T-helper 2 cell treated with Interferon-gamma antibody and Interleukin-4, amounts not matched to agents 5 μg/mL and 100 μg/mL, for 36 hours (primary cell): Measurements from ENCODE around the gene ACSM3.
"Not testable (repeated sequence)": the region's sequence is repeated elsewhere in the genome, so short reads cannot be mapped to it uniquely, and the experiment has no call there.

Experiments
- DNase-seq: peaks from one replicate; pipeline ENCODE4 v3.0.0; 2021; ENCODE audit warnings: low spot score
- H3K27ac Mint-ChIP-seq: one replicate; pipeline ENCODE4 v1.8.0; 2021; ENCODE audit warnings: mild to moderate bottlenecking, mixed read lengths
- H3K27me3 Mint-ChIP-seq: one replicate; pipeline ENCODE4 v1.8.0; 2021; ENCODE audit warnings: low read depth, mixed read lengths
- H3K36me3 Mint-ChIP-seq: one replicate; pipeline ENCODE4 v1.8.0; 2021; ENCODE audit warnings: low read depth, mixed read lengths
- H3K4me1 Mint-ChIP-seq: one replicate; pipeline ENCODE4 v1.8.0; 2021; ENCODE audit warnings: low read depth, mixed read lengths
- H3K4me3 Mint-ChIP-seq: one replicate; pipeline ENCODE4 v1.8.0; 2022; ENCODE audit warnings: mild to moderate bottlenecking, moderate library complexity, mixed read lengths
- H3K9me3 Mint-ChIP-seq: one replicate; pipeline ENCODE4 v1.8.0; 2021; ENCODE audit warnings: mixed read lengths

Gene ACSM3, protein sequence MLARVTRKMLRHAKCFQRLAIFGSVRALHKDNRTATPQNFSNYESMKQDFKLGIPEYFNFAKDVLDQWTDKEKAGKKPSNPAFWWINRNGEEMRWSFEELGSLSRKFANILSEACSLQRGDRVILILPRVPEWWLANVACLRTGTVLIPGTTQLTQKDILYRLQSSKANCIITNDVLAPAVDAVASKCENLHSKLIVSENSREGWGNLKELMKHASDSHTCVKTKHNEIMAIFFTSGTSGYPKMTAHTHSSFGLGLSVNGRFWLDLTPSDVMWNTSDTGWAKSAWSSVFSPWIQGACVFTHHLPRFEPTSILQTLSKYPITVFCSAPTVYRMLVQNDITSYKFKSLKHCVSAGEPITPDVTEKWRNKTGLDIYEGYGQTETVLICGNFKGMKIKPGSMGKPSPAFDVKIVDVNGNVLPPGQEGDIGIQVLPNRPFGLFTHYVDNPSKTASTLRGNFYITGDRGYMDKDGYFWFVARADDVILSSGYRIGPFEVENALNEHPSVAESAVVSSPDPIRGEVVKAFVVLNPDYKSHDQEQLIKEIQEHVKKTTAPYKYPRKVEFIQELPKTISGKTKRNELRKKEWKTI

GRCh38 chr16:20763461-20764232, at the start of gene ACSM3:
ACSM3 (plus strand) TSS chr16:20764014; CDS start chr16:20770035, 6,021 bp downstream.
- peak; percentile 63 for DNase-seq
- H3K36me3 Mint-ChIP-seq, result peaks cover 9% of the 10 kb centered on the region
- H3K4me1 Mint-ChIP-seq, result peaks cover 16% of the 10 kb centered on the region
- H3K4me3 Mint-ChIP-seq, result peak within 1 kb of the TSS; percentile 91
- H3K27ac Mint-ChIP-seq, result peak within 1 kb of the TSS; percentile 93
- H3K27me3 Mint-ChIP-seq, result no peaks in the 10 kb centered on the region
- peaks cover 11% of the 10 kb centered on the region for H3K9me3 Mint-ChIP-seq

- not testable (repeated sequence) for H3K27me3 Mint-ChIP-seq, H3K4me1 Mint-ChIP-seq, H3K36me3 Mint-ChIP-seq, H3K27ac Mint-ChIP-seq, DNase-seq, H3K4me3 Mint-ChIP-seq, H3K9me3 Mint-ChIP-seq
Observed at GRCh38 chr16:20717718-20718117, 46.1 kb upstream of the ACSM3 start.

DNA sequence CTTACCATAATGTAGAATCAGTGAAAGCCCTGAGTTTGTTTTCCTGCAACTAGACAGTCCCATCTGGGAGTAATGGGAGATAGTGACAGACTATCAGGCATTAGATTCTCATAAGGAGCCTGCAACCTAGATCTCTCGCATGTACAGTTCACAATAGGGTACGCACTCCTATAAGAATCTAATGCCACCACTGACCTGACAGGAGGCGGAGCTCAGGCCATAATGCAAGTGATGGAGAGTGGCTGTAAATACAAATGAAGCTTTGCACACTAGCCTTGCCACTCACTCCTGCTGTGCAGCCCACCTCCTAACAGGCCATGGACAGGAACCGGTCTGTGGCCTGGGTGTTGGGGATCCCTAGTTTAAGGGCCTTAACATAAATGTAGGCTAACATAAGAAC, 43.6 kb upstream of the ACSM3 start:
- H3K27ac Mint-ChIP-seq, result no peak overlapping the region
- H3K4me3 Mint-ChIP-seq, result no peak overlapping the region
- no peaks in the 10 kb centered on the region for H3K4me1 Mint-ChIP-seq
- no peaks in the 10 kb centered on the region for H3K36me3 Mint-ChIP-seq
- H3K27me3 Mint-ChIP-seq, result no peaks in the 10 kb centered on the region
- H3K9me3 Mint-ChIP-seq, result no peaks in the 10 kb centered on the region
- no peak for DNase-seq

- no peak for DNase-seq
- Mint-ChIP-seq H3K4me1 (no peaks in the 10 kb centered on the region), H3K36me3 (no peaks in the 10 kb centered on the region), H3K27ac (no peak overlapping the region), H3K9me3 (no peaks in the 10 kb centered on the region), H3K4me3 (no peak overlapping the region), H3K27me3 (no peaks in the 10 kb centered on the region)
Observed at GRCh38 chr16:20726661-20727060, 37.2 kb upstream of the ACSM3 start.

DNA sequence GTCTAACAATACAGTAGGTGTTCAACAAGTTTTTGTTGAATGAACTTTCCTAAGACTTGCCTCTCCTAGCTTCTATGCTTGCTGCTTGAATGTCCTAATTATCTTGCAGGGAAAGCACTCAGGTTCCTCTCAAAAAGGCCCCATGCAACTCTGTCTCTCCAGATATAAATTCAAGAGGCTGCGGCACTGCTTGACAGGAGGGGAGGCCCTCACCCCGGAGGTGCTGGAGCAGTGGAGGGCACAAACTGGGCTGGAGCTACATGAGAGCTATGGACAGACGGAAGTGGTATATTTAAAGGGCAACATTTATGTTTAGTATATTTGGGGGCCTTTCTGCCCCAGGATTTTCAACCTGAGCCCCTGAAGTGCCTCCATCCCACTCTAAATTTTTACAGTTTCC, 36.6 kb upstream of the ACSM3 start:
- Mint-ChIP-seq H3K36me3 (no peaks in the 10 kb centered on the region), H3K9me3 (no peaks in the 10 kb centered on the region), H3K27ac (no peak overlapping the region), H3K27me3 (no peaks in the 10 kb centered on the region), H3K4me3 (no peak overlapping the region), H3K4me1 (no peaks in the 10 kb centered on the region)
- DNase-seq, result no peak

DNA sequence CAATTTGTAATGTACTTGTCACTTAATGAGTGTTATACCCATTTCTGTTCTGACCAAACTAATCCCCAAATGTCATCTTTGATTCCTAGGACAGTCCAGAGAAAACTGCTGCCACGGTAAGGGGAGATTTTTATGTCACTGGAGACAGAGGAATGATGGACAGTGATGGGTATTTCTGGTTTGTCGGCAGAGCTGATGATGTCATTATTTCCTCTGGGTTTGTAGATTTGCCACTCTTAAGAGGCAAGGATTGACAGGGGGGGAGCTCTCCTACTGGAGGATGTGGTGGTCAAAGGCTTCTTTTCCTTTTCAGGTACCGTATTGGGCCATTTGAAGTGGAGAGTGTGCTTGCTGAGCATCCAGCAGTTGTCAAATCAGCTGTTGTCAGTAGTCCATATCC, 34.7 kb upstream of the ACSM3 start:
- H3K27me3 Mint-ChIP-seq, result no peaks in the 10 kb centered on the region
- H3K36me3 Mint-ChIP-seq, result peaks cover 4% of the 10 kb centered on the region
- no peaks in the 10 kb centered on the region for H3K4me1 Mint-ChIP-seq
- no peaks in the 10 kb centered on the region for H3K9me3 Mint-ChIP-seq
- DNase-seq, result no peak
- no peak overlapping the region for H3K27ac Mint-ChIP-seq
- H3K4me3 Mint-ChIP-seq, result no peak overlapping the region

DNA sequence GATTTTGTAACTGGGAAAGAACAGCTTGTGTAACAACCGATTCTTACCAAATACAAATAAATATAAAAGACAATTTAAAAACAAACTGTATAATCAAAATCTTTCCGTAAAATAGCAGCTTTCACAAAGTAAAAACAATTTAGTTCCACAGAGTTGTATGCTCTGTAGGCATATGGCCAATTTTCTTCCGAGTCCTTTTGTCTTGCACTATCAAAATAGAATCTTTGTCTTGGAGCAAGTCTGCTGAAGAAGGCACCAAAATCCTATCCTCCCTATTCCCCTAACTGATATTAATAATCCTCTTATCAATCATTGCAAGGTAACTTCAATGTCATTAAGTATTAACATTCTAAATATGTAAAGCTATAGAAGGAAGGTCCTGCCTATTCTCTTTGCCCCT, 29.8 kb upstream of the ACSM3 start:
- Mint-ChIP-seq H3K27ac (no peak overlapping the region), H3K4me3 (no peak overlapping the region), H3K9me3 (no peaks in the 10 kb centered on the region), H3K4me1 (peaks cover 6% of the 10 kb centered on the region), H3K27me3 (no peaks in the 10 kb centered on the region), H3K36me3 (peaks cover 39% of the 10 kb centered on the region)
- no peak for DNase-seq

DNA sequence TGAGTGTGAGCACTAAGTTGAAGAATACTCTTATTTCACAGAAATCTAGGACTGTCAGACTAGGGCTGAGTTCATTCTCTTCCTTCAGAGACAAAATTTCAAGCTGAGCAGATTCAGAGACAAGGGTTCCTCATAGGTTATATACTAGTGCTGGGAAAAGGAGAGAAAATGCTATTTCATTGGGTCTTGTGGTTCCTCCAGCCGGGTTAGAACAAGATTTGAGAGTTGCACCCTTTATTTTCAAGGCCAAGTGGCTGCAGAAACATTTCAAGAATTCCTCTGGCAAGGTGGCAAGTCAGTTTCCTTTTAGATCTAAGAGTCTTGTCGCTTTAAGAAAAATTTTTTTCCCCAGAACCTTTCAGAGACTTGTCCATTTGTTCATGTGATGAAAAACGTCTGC, 29.0 kb upstream of the ACSM3 start:
- Mint-ChIP-seq H3K27me3 (no peaks in the 10 kb centered on the region), H3K36me3 (peaks cover 39% of the 10 kb centered on the region), H3K4me3 (no peak overlapping the region), H3K27ac (no peak overlapping the region), H3K9me3 (no peaks in the 10 kb centered on the region), H3K4me1 (peaks cover 6% of the 10 kb centered on the region)
- DNase-seq, result no peak

DNA sequence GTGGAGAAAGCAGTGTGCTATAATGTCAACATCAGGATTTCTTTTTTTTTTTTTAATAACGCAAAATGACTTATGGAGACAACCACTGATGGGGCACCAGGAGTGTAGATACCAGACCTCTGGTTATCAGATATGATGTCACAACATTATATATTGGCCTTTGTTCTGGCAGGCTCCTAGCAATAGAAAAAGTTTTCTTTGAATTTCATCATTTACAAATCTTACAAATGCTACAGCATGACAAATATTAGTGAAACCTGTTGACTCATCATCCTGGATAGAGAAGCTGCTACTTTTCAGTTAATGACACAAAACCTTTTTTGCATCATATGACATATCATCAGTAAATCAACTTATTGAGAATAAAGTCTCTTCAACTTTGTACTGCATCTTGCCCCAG, 28.3 kb upstream of the ACSM3 start:
- Mint-ChIP-seq H3K4me1 (peaks cover 12% of the 10 kb centered on the region), H3K27me3 (no peaks in the 10 kb centered on the region), H3K36me3 (peaks cover 42% of the 10 kb centered on the region), H3K9me3 (no peaks in the 10 kb centered on the region), H3K4me3 (no peak overlapping the region), H3K27ac (no peak overlapping the region)
- no peak for DNase-seq

- no peaks in the 10 kb centered on the region for H3K9me3 Mint-ChIP-seq
- H3K36me3 Mint-ChIP-seq, result peaks cover 27% of the 10 kb centered on the region
- DNase-seq, result no peak
- no peaks in the 10 kb centered on the region for H3K27me3 Mint-ChIP-seq
- peak overlapping the region; percentile 97 for H3K27ac Mint-ChIP-seq
- peaks cover 16% of the 10 kb centered on the region for H3K4me1 Mint-ChIP-seq
- H3K4me3 Mint-ChIP-seq, result peak overlapping the region; percentile 92
Observed at GRCh38 chr16:20740007-20740883, 23.6 kb upstream of the ACSM3 start.

DNA sequence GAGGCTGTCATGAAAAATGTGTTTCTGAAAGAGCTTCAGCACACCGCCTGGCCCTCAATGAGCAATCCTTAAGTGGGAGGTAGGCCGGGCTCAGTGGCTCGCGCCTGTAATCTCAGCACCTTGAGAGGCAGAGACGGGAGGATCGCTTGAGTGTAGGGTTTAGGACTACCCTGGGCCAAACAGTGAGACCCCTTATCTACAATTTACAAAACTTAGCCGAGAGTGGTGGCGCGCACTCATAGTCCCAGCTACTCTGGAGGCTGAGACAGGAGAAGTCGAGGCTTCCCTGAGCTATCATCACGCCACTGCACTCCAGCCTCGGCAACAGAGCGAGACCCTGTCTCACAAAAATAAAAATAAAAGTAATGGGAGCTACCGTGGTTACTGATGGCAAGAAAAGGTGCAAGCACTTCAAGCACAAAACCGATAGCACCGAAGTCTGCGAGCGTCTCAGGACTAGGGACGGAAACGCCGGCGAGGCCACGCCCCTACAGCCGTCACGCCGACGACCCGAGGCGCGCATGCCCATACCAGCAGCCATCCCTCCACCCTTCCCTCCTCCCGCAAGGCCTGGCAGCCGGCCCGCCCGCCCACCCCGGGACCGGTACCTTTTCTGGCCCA, 22.8 kb upstream of the ACSM3 start:
- Mint-ChIP-seq H3K9me3 (no peaks in the 10 kb centered on the region), H3K4me3 (peak overlapping the region; percentile 92), H3K27ac (peak overlapping the region; percentile 97), H3K27me3 (no peaks in the 10 kb centered on the region), H3K4me1 (peaks cover 16% of the 10 kb centered on the region), H3K36me3 (peaks cover 20% of the 10 kb centered on the region)
- DNase-seq, result peak; percentile 91

DNA sequence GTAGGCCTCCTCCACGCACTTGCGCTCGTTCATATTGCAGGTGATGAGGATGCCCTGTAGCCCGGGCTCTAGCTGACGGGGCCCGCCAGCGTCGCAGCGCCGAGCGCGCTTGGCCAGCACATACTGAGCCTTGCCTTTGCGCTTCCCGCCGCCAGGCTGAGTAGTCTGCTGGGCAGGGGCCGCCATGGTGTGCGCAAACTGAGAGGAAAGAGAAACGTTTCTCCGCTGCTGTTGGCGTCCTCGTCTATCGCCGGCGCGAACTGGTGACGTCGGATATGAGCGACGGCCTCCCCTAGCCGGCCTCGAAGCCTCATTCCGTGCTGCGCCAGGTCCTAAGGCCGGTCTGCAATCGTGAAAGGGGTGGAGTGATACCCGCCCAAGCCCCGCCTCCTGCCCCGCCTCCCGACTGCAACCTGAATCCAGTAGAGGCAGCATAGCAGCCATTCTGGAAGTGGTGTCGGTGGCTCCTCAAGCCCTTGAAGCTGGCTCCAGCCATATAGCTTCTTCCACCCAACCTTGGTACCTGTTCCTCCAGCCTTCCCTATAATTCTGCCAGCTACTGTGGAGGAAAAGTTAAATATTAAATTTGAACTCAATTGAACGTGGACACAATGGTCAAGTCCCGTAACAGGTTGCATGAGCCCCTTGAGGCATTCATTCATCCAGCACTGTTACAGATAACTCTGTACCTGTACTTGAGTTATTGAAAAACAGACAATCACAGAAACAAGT, 22.1 kb upstream of the ACSM3 start, which contains the start of gene THUMPD1:
TSS of gene THUMPD1 (minus strand) at position 265 of the 732 bp plus-strand sequence. CDS start at position 186, 79 bp downstream.
- peak within 1 kb of the TSS; percentile 92 for H3K4me3 Mint-ChIP-seq
- peak; percentile 93 for DNase-seq
- peaks cover under 1% of the 10 kb centered on the region for H3K9me3 Mint-ChIP-seq
- peak within 1 kb of the TSS; percentile 97 for H3K27ac Mint-ChIP-seq
- H3K27me3 Mint-ChIP-seq, result no peaks in the 10 kb centered on the region
- peaks cover 16% of the 10 kb centered on the region for H3K4me1 Mint-ChIP-seq
- H3K36me3 Mint-ChIP-seq, result peaks cover 14% of the 10 kb centered on the region
